ENCODE results near the gene SPTBN1.

The SPTBN1 gene

GRCh38 chr2:54634564-54635511, 178.7 kb downstream of the SPTBN1 start:
- H3K4me3 ChIP-seq (ENCODE audit: low read depth, low read length, poor library complexity, severe bottlenecking), result peak overlapping the region; percentile 32
- peak overlapping the region; percentile 35; the same call in 1 of the 2 replicates for H3K9ac ChIP-seq (ENCODE audit: low read length)
- peak overlapping the region; percentile 93 for H3K27ac ChIP-seq (ENCODE audit: low read depth, low read length, poor library complexity, severe bottlenecking)
- no peaks in the 10 kb centered on the region for H3K9me2 ChIP-seq (ENCODE audit: low read depth, low read length)
- peaks cover 71% of the 10 kb centered on the region for H3K4me1 ChIP-seq (ENCODE audit: insufficient read depth, low read length, severe bottlenecking)
- TF ChIP-seq EZH2 (IDR thresholded peaks at IDR 0.05; ENCODE audit: borderline replicate concordance, low read length) (no peak), CTCF (IDR thresholded peaks at IDR 0.05; ENCODE audit: low read length) (no peak)
- no peaks in the 10 kb centered on the region for H3K27me3 ChIP-seq (ENCODE audit: insufficient read depth, low read length)
- peak overlapping the region; percentile 64 for H3K4me2 ChIP-seq (ENCODE audit: low read length)
- no peaks in the 10 kb centered on the region for H3K79me2 ChIP-seq (ENCODE audit: insufficient read depth, low read length)
- no peaks in the 10 kb centered on the region for H3K9me3 ChIP-seq (ENCODE audit: low read length)
- H3F3A ChIP-seq (ENCODE audit: insufficient read depth, low read length), result no peaks in the 10 kb centered on the region; the same call in 1 of the 2 replicates
- peaks cover 25% of the 10 kb centered on the region for H3K36me3 ChIP-seq (ENCODE audit: insufficient read depth, low read length)
- H2AFZ ChIP-seq (ENCODE audit: low read length), result no peak overlapping the region
- H4K20me1 ChIP-seq (ENCODE audit: insufficient read depth, low read length), result no peaks in the 10 kb centered on the region

GRCh38 chr2:54635554-54636152, 179.5 kb downstream of the SPTBN1 start:
- Histone ChIP-seq H3K9ac (ENCODE audit: low read length) (peak overlapping the region; percentile 35; the same call in 1 of the 2 replicates), H3K27me3 (ENCODE audit: insufficient read depth, low read length) (no peaks in the 10 kb centered on the region), H3K9me3 (ENCODE audit: low read length) (no peaks in the 10 kb centered on the region), H2AFZ (ENCODE audit: low read length) (no peak overlapping the region), H3K4me2 (ENCODE audit: low read length) (peak overlapping the region; percentile 64), H3K27ac (ENCODE audit: low read depth, low read length, poor library complexity, severe bottlenecking) (peak overlapping the region; percentile 93), H3K4me1 (ENCODE audit: insufficient read depth, low read length, severe bottlenecking) (peaks cover 65% of the 10 kb centered on the region), H4K20me1 (ENCODE audit: insufficient read depth, low read length) (no peaks in the 10 kb centered on the region), H3F3A (ENCODE audit: insufficient read depth, low read length) (no peaks in the 10 kb centered on the region; the same call in 1 of the 2 replicates), H3K4me3 (ENCODE audit: low read depth, low read length, poor library complexity, severe bottlenecking) (peak overlapping the region; percentile 32), H3K9me2 (ENCODE audit: low read depth, low read length) (no peaks in the 10 kb centered on the region), H3K36me3 (ENCODE audit: insufficient read depth, low read length) (peaks cover 17% of the 10 kb centered on the region), H3K79me2 (ENCODE audit: insufficient read depth, low read length) (no peaks in the 10 kb centered on the region)
- no peak for TF ChIP-seq EZH2 (IDR thresholded peaks at IDR 0.05; ENCODE audit: borderline replicate concordance, low read length)

- no peak overlapping the region for H3K4me2 ChIP-seq (ENCODE audit: low read length)
- H3F3A ChIP-seq (ENCODE audit: insufficient read depth, low read length), result no peaks in the 10 kb centered on the region; the same call in 1 of the 2 replicates
- no peak overlapping the region for H2AFZ ChIP-seq (ENCODE audit: low read length)
- H3K4me1 ChIP-seq (ENCODE audit: insufficient read depth, low read length, severe bottlenecking), result peaks cover 65% of the 10 kb centered on the region
- no peak overlapping the region for H3K9ac ChIP-seq (ENCODE audit: low read length)
- no peaks in the 10 kb centered on the region for H3K79me2 ChIP-seq (ENCODE audit: insufficient read depth, low read length)
- peaks cover 7% of the 10 kb centered on the region; the same call in 1 of the 2 replicates for H3K36me3 ChIP-seq (ENCODE audit: insufficient read depth, low read length)
- TF ChIP-seq CTCF (IDR thresholded peaks at IDR 0.05; ENCODE audit: low read length), result no peak
- TF ChIP-seq EZH2 (IDR thresholded peaks at IDR 0.05; ENCODE audit: borderline replicate concordance, low read length), result no peak
- H3K9me2 ChIP-seq (ENCODE audit: low read depth, low read length), result no peaks in the 10 kb centered on the region
- H3K9me3 ChIP-seq (ENCODE audit: low read length), result no peaks in the 10 kb centered on the region
- H3K4me3 ChIP-seq (ENCODE audit: low read depth, low read length, poor library complexity, severe bottlenecking), result no peak overlapping the region
- no peaks in the 10 kb centered on the region for H3K27me3 ChIP-seq (ENCODE audit: insufficient read depth, low read length)
- H4K20me1 ChIP-seq (ENCODE audit: insufficient read depth, low read length), result no peaks in the 10 kb centered on the region
- H3K27ac ChIP-seq (ENCODE audit: low read depth, low read length, poor library complexity, severe bottlenecking), result no peak overlapping the region
These were observed 180.4 kb downstream of the SPTBN1 start for GRCh38 chr2:54636415-54637139.

Measured in OCI-LY1 (cell line).